Activated T-helper 1 cell treated with anti-CD3 and anti-CD28 coated beads, Interleukin-2, amount 50 U/mL, for 16 hours (primary cell): ENCODE results near the gene SH3RF3.

Source experiments
- DNase-seq, 2 donors: peaks; one replicate each; pipeline ENCODE4 v3.0.0-alpha.2; 2020; ENCODE audit warnings: low read depth in 1 of 2, low spot score in 1 of 2

SH3RF3 gene

GRCh38 chr2:109444916-109445315 lies 315.9 kb downstream of the SH3RF3 start:
- DNase-seq: no peak

GRCh38 chr2:109446278-109447131 lies 317.5 kb downstream of the SH3RF3 start:
- DNase-seq: no peak

- no peak for DNase-seq
These were observed 318.3 kb downstream of the SH3RF3 start for GRCh38 chr2:109447251-109447661.

- DNase-seq: no peak
These were observed 318.8 kb downstream of the SH3RF3 start for GRCh38 chr2:109447776-109448175.

GRCh38 chr2:109448207-109448606 lies 319.2 kb downstream of the SH3RF3 start:
- DNase-seq: no peak

GRCh38 chr2:109448946-109449788 lies 320.2 kb downstream of the SH3RF3 start:
- DNase-seq: no peak

- DNase-seq: no peak
These were observed 321.7 kb downstream of the SH3RF3 start for GRCh38 chr2:109450574-109451273.

GRCh38 chr2:109451671-109452070 lies 322.7 kb downstream of the SH3RF3 start:
- no peak for DNase-seq

- no peak for DNase-seq
These were observed 323.6 kb downstream of the SH3RF3 start for GRCh38 chr2:109452318-109453305.

GRCh38 chr2:109453371-109453995 lies 324.5 kb downstream of the SH3RF3 start:
- DNase-seq: no peak

GRCh38 chr2:109454304-109454703 lies 325.3 kb downstream of the SH3RF3 start:
- no peak for DNase-seq

GRCh38 chr2:109454765-109455394 lies 325.9 kb downstream of the SH3RF3 start:
- DNase-seq: no peak

GRCh38 chr2:109455731-109456691 lies 327.0 kb downstream of the SH3RF3 start:
- no peak for DNase-seq

- no peak for DNase-seq
These were observed 327.8 kb downstream of the SH3RF3 start for GRCh38 chr2:109456776-109457175.

- DNase-seq: no peak
These were observed 328.4 kb downstream of the SH3RF3 start for GRCh38 chr2:109457366-109457765.

GRCh38 chr2:109457794-109458193 lies 328.8 kb downstream of the SH3RF3 start:
- no peak for DNase-seq

GRCh38 chr2:109458512-109458911 lies 329.5 kb downstream of the SH3RF3 start:
- no peak for DNase-seq

- no peak for DNase-seq
These were observed 330.5 kb downstream of the SH3RF3 start for GRCh38 chr2:109459485-109459884.
